ENCODE data around the gene OR1G1. TPM values are rescaled to one million over a fixed set of nuclear protein-coding genes. Genes with fewer than 3 reads are reported as not detected.
"Not testable (repeated sequence)": the region's sequence is repeated elsewhere in the genome, so short reads cannot be mapped to it uniquely, and the experiment has no call there.

OR1G1 gene
- polyA plus RNA-seq (ENCODE audit: insufficient read length in 4 of 4), result not detected

DNA sequence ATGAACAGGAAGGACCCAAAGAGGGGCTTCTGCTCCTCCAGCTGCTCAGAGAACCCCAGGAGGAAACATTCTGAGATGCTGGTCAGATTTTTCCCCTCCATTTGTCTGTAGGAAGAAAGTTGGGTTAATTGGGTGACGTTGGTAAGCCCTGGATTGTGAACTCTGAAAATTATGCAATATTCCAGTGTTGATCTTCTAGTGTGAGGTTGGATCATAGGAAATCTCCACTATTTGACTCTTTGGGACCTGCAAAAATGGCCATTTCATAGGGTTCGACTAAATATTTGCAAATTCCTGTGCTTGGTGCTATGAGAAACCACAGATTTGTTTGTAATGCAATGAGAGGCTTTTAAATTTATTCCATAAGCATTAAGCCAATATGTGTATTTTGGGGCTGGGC lies at the start of gene OR1G1:
TSS of gene OR1G1 (minus strand) at position 101 of the 400 bp plus-strand sequence. CDS start at position 101, 0 bp downstream.
- no peak for DNase-seq (ENCODE audit: low read depth in 4 of 4, low spot score in 3 of 4)

DNA sequence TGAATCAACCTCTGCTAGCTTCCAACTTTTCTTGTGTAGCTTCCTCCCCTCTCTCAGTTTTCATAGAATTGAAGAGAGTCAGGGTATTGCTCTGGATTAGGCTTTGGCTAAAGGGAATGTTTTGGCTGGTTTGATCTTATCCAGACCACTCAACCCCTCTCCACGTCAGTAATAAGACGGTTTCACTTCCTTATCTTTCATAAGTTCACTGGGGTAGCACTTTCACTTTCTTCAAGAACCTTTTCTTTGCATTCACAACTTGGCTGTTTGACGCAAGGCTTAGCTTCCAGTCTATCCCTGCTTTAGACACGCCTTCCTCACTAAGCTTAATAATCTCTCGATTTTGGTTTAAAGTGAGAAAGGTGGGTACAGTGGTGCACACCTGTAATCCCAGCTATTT lies 40.2 kb upstream of the OR1G1 start:
- no peak for DNase-seq (ENCODE audit: low read depth in 4 of 4, low spot score in 3 of 4)

DNA sequence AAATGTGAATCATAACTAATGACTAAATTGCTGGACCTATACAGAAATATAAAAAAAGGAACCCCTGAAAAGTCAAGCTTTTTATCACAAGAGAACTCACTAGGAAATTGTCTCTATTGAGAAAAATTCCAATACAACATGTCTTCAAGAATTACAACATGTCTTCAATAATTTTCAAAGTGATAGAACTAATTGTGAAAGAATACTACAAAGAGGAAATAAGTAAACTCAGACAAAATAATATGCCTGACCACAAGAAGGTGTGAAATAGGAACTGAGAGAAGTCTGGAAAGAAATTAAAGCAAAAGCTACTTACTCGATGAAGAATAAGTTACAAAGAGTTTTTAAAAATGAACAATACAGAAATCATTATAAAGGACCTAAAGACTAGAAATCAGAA lies 29.9 kb upstream of the OR1G1 start:
- no peak for DNase-seq (ENCODE audit: low read depth in 4 of 4, low spot score in 3 of 4)

DNA sequence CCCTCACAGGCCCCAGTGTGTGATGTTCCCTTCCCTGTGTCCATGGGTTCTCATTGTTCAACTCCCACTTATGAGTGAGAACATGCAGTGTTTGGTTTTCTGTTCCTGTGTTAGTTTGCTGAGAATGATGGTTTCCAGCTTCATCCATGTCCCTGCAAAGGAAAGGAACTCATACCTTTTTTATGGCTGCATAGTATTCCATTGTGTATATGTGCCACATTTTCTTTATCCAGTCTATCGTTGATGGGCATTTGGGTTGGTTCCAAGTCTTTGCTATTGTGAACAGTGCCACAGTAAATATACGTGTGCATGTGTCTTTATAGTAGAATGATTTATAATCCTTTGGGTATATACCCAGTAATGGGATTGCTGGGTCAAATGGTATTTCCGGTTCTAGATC lies 10.1 kb upstream of the OR1G1 start:
- not testable (repeated sequence) for DNase-seq (ENCODE audit: low read depth in 4 of 4, low spot score in 3 of 4)

DNA sequence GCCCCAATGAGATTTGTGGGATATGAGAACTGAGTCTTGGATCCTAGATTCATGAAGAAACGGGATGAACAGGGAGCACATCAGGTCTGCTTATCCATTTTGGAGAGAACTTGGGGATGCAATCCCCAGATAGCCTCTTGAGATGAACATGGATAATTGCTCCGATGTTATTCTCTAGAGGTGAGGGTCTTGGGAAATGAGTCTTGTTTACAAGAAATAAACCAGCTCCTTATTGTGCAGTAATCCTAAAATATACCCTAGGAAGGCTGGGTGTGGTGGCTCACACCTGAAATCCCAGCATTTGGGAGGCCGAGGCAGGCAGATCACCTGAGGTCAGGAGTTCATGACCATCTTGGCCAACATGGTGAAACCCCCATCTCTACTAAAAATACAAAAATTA lies 23.0 kb downstream of the OR1G1 start, which contains the start of gene OR1D2:
TSS of gene OR1D2 (minus strand) at position 101 of the 400 bp plus-strand sequence. CDS start 11,426 bp downstream, outside the sequence.
- no peak for DNase-seq (ENCODE audit: low read depth in 4 of 4, low spot score in 3 of 4)

Other genes with a start within 250 kb of the OR1G1 start
- not detected for gene OR1D5, start 63.9 kb downstream of the OR1G1 start, polyA plus RNA-seq (ENCODE audit: insufficient read length in 4 of 4)
- under 1 TPM in 1 of 4 donors, not detected in 3; 0.03 TPM for gene OR1D2, start 23.1 kb downstream of the OR1G1 start, polyA plus RNA-seq (ENCODE audit: insufficient read length in 4 of 4)
- not detected for gene OR1A2, start 70.0 kb upstream of the OR1G1 start, polyA plus RNA-seq (ENCODE audit: insufficient read length in 4 of 4)
- gene OR1A1, start 80.1 kb upstream of the OR1G1 start, polyA plus RNA-seq (ENCODE audit: insufficient read length in 4 of 4), result under 1 TPM in 3 of 4 donors, not detected in 1; 0.04 to 0.07 (median 0.05) TPM
- under 1 TPM in 2 of 4 donors, not detected in 2; 0.12 TPM for gene OR3A1, start 170.8 kb upstream of the OR1G1 start, polyA plus RNA-seq (ENCODE audit: insufficient read length in 4 of 4)